GM19395 (cell line): Measurements from ENCODE around the gene LPCAT1.

Experiments
- ATAC-seq: cut with Tn5 transposase; IDR thresholded peaks from one replicate; pipeline ENCODE4 v1.9.1; 2021; ENCODE audit warnings: mild to moderate bottlenecking, moderate library complexity; ENCODE audit not compliant: unreplicated experiment

LPCAT1 gene

GRCh38 chr5:1555011-1555807 is 31.4 kb upstream of the LPCAT1 start:
- ATAC-seq: no peak

GRCh38 chr5:1554410-1554967 is 30.7 kb upstream of the LPCAT1 start:
- ATAC-seq: no peak

GRCh38 chr5:1553539-1554409 is 30.0 kb upstream of the LPCAT1 start:
- no peak for ATAC-seq

GRCh38 chr5:1552521-1553255 is 28.9 kb upstream of the LPCAT1 start:
- ATAC-seq: no peak

- no peak for ATAC-seq
These were observed 27.9 kb upstream of the LPCAT1 start for GRCh38 chr5:1551426-1552301.

GRCh38 chr5:1550287-1551076 is 26.7 kb upstream of the LPCAT1 start:
- no peak for ATAC-seq

- no peak for ATAC-seq
These were observed 25.8 kb upstream of the LPCAT1 start for GRCh38 chr5:1549475-1550030.

GRCh38 chr5:1548702-1549474 is 25.1 kb upstream of the LPCAT1 start:
- no peak for ATAC-seq

- ATAC-seq: no peak
These were observed 23.9 kb upstream of the LPCAT1 start for GRCh38 chr5:1547655-1548054.

- ATAC-seq: no peak
These were observed 23.5 kb upstream of the LPCAT1 start for GRCh38 chr5:1547236-1547635.

GRCh38 chr5:1546556-1546955 is 22.8 kb upstream of the LPCAT1 start:
- ATAC-seq: no peak

- ATAC-seq: no peak
These were observed 22.1 kb upstream of the LPCAT1 start for GRCh38 chr5:1545805-1546355.

- ATAC-seq: no peak
These were observed 21.5 kb upstream of the LPCAT1 start for GRCh38 chr5:1545126-1545804.

- no peak for ATAC-seq
These were observed 20.7 kb upstream of the LPCAT1 start for GRCh38 chr5:1544294-1544961.

- ATAC-seq: no peak
These were observed 19.9 kb upstream of the LPCAT1 start for GRCh38 chr5:1543398-1544293.

- ATAC-seq: no peak
These were observed 19.0 kb upstream of the LPCAT1 start for GRCh38 chr5:1542781-1543180.
